Measurements from ENCODE around the gene MCUB.
A peak's percentile ranks its signal among the peaks of the same experiment; 100 is the strongest.
"Not testable (repeated sequence)": the region's sequence is repeated elsewhere in the genome, so short reads cannot be mapped to it uniquely, and the experiment has no call there.

Gene MCUB

GRCh38 chr4:109559983-109560686, at the start of gene MCUB:
MCUB (plus strand) TSS chr4:109560246; CDS start chr4:109560338, 92 bp downstream.
- DNase-seq (ENCODE audit: low read depth): peak; percentile 81

DNA sequence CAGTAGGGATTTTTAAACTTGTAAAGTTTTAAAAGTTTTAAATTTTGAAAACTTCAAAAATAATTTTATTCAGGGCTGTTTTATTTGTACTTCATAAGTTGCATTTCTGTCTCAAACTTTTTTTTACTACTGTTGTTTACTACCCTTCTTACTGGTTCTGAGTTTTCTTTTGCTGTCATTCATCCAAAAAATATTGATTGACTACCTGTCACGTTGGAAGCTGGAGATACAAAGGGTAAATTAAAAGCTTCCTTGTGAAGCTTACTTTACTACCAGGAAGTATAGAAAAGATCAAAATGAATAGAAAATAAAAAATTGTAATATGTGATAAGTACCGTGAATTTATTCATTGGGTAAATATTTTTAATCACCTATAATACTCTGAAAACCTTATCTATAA, 49.4 kb upstream of the MCUB start:
- DNase-seq (ENCODE audit: low read depth): no peak

- no peak for DNase-seq (ENCODE audit: low read depth)
Observed at GRCh38 chr4:109511414-109511813, 48.6 kb upstream of the MCUB start.

- DNase-seq (ENCODE audit: low read depth): not testable (repeated sequence)
Observed at GRCh38 chr4:109513368-109513767, 46.7 kb upstream of the MCUB start.

- no peak for DNase-seq (ENCODE audit: low read depth)
Observed at GRCh38 chr4:109532182-109532581, 27.9 kb upstream of the MCUB start.

DNA sequence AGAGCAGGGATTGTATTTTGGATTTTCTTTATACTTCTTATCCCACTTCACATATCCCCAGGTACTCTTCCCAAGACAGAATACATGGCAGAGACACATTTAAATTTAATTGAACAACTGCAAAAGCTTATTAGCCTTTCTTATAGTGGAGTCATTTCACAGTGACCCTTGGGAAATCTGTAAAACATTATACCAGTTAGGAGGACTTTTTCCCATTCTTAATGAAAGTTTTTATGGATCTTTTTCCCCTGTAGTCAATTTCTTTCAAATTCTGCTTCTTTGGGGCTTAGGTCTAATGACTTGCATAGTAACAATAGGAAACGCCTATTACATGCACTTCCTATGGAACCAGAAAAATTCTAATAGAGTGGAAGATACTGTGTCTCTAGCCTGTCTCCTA, 14.6 kb upstream of the MCUB start:
- DNase-seq (ENCODE audit: low read depth): no peak

DNA sequence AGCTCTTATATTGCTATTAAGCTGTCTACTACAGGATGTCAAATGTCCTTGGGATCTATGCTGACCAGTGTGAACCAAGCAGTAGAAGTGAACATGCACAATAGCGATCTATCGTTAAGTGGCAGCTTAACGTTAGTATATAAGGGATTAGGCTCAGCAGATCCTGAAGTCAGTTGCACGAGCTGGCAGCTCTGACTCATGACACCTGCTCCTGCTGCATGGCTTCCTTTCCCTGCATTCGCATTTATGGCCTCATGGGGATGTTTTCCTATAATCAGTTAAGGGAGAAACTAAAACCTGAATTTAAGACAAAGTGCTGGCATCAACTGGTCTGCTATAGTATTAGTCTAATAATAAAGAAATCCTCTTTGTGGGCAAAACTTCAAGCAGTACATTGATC, 12.7 kb upstream of the MCUB start:
- DNase-seq (ENCODE audit: low read depth): no peak

DNA sequence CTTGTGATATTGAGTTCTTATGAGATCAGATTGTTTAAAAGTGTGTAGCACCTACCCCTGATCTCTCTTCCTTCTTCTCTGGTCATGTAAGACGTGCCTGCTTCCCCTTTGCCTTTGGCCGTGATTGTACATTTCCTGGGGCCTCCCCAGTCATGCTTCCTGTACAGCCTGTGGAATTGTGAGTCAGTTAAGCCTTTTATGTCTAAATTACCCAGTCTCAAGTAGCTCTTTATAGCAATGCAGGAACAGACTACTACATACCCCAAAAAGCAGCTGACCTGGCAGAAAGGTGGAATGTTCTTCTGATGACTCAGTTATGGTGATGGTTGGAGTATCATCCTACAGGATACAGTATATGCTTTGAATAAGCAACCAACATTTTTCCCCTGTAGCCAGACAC, 11.4 kb upstream of the MCUB start:
- no peak for DNase-seq (ENCODE audit: low read depth)

- no peak for DNase-seq (ENCODE audit: low read depth)
Observed at GRCh38 chr4:109552237-109552636, 7.8 kb upstream of the MCUB start.

DNA sequence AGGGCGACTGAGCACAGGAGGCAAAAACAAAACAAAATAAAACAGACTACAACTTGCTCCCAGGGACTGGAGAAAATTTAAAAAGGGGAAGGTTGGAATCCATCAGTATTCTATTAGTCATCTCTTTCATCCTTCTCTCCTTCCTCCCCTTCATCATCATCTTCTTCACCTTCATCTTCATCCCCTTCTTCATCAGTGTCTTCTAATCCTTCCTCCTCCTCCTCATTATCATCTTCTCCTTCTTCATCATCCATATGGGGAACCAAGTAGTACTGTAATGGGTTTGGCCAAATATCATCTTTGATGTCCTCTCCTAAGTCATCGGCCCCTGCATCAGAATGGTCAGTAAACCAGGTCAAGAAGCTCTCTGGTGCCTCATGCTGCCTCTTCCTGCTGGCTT, 6.9 kb upstream of the MCUB start:
- no peak for DNase-seq (ENCODE audit: low read depth)

GRCh38 chr4:109554971-109555370, 5.1 kb upstream of the MCUB start:
- no peak for DNase-seq (ENCODE audit: low read depth)

GRCh38 chr4:109557433-109557832, 2.6 kb upstream of the MCUB start:
- DNase-seq (ENCODE audit: low read depth): no peak

DNA sequence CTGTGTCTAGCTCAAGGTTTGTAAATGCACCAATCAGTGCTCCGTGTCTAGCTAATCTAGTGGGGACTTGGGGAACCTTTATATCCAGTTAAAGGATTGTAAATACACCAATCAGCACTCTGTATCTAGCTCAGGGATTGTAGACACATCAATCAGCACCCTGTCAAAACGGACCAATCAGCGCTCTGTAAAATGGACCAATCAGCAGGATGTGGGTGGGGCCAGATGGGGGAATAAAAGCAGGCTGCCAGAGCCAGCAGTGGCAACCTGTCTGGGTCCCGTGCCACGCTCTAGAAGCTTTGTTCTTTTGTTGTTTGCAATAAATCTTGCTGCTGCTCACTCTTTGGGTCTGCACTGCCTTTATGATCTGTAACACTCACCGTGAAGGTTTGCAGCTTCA, 2.0 kb upstream of the MCUB start:
- not testable (repeated sequence) for DNase-seq (ENCODE audit: low read depth)

DNA sequence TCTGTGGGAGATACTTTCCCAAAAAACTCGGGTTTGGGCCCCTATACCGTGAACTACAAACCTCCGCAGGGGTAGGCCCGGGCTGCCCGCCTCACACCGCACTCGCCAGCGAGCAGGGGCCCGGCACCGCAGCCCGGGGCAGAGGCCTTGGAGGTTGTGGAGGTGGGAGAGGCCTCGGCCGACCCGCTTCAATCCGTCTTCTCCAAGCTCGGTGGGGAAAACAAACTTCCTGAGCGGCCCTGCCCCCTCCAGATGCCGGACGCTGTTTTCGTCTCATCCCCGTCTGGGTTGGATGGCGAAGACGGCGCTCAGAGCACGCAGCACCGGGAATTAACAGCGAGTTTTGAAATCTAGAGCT, 442 bp upstream of the MCUB start:
- DNase-seq (ENCODE audit: low read depth): no peak

DNA sequence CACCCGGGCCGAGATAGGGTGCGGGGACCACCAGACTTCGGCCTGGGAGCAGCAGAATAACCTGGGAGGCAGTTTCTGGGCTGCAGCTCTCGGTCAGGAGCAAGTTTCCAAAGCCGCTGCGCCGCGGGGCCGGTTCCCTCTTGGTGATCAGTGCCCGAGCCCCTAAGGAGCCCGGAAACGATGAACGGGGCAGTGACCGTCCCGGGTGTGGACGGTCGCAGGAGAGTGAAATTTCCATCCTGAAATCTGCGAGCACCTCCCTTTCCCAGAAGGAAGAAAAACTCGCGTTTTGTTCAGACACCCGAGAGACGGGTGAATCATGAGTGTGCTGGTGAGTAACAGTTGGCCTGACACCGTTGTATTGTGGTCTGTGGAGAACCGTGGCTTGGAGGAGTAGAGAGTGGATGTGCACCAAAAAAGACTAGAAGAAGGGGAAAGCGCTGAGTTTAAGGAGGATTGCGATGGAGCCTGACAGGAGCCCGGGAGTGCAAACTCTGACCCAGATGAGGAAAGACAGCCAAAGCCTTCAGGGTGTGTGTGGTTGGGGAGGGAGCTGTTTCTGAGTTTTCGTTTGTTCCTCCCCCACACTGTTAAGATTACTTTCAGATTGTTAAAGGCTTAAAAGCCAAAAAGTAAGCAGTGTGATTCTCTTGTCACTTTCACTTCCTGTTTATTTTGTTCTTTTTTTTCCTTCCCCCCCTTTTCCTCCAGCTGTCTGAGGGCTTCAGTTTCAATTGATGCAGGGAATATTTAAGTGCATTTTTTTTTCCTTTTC, 828 bp downstream of the MCUB start:
- peak; percentile 41 for DNase-seq (ENCODE audit: low read depth)

DNA sequence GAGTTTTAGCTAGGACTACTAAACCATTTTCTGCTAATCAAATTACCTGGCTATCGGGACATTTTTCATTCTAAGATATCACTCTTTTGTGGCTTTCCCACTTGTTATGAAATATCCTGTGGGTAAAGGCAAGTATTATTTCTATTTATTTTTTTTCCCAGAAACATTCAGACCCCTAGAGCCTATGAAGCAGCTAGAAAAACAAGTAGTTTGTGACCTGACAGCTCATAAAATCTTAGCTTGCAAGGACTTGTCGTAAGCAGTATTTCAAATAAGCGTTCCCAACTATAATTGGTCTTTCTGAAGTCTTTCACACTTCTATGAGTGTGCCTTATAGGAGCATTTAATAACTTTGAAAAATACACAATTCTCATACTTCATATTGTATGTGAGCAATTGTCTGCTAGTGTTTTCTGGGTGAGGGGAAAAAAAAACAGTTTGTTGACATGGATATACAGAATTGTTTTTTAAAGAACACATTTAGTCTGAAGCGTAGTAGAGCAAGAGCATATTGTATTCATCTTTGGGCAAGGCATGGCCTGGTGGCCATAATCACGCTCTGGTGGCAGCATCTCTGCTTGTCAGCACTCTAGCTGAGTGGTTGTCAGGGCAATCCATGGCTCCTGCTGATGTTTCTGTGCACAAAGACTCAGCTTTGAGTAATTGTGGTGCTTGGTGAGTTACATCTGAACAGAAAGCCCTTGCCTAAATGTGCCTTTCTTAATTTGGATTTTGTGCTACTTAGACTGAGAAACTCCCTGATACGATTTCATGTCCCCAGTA, 2.6 kb downstream of the MCUB start:
- DNase-seq (ENCODE audit: low read depth): no peak

- DNase-seq (ENCODE audit: low read depth): no peak
Observed at GRCh38 chr4:109571494-109571893, 11.4 kb downstream of the MCUB start.

GRCh38 chr4:109572154-109572553, 12.1 kb downstream of the MCUB start:
- no peak for DNase-seq (ENCODE audit: low read depth)

DNA sequence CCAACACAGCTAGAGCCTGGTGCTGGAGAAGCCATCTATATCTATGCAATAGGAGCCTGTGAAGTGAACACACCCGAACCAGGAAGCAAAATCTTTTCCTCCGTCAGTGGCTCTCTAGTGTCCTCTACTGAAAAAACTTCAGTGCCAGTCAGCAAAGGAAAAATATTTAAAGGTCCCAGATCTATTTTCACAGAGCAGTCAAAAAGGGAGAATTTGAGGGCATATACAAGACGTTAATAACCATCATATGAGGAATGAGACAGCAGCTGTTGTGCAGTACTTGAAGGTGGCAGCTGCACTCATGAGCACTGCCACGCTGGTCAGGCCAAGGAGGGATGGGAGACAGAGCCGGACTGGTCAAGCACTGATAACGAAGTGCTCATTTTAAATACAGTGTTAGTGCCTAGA, 14.4 kb downstream of the MCUB start:
- no peak for DNase-seq (ENCODE audit: low read depth)

DNA sequence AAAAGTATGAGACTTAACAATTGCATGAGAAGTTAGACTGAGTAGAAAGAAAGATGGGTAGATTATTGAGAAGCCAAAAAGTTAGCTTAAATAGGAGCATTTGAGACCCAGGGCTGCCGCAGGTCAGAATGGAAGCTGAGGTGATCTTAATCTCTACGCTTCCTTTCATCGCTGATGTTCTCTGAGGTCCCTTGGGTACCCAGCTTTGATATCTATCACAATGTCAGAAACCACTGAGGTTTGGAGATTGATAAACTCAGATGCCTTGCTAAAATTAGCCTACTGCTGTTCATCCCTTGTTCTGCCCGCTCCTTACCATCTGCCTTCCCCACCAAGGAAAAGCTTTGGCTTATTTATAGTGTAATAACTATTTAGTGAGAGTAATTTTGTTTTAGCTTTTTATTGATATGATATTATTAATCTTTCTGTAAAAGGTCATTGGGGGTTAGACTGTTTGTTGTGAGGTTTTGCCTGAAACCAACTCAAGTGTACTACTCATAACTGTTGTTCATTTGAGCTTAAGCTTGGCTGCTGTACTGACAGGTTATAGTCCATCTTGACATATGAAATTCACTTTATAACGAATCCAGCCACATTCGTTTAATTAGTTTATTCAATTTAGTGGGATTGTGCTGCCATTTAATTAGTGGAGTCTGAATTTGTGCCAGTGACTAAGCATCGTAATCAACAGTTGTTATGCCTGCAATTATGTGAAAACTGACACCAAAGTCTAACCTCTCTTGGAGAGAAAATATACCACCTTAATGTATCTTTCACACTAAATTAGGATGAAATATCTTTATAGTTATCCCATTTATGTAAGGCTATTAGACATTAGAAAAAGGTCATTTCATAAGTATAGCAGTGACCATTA, 15.1 kb downstream of the MCUB start:
- DNase-seq (ENCODE audit: low read depth): no peak

GRCh38 chr4:109576462-109576861, 16.4 kb downstream of the MCUB start:
- no peak for DNase-seq (ENCODE audit: low read depth)

GRCh38 chr4:109578846-109579245, 18.8 kb downstream of the MCUB start:
- DNase-seq (ENCODE audit: low read depth): no peak

Data from stimulated activated CD8-positive, alpha-beta memory T cell treated with anti-CD3 and anti-CD28 coated beads, Interleukin-12 subunit alpha, Interleukin-12 subunit beta, amount 100 ng/mL, for 4 hours (primary cell).